ENCODE measurements around the gene CYP26B1. TPM values are rescaled to one million over a fixed set of nuclear protein-coding genes. Genes with fewer than 3 reads are reported as not detected.
A peak's percentile ranks its signal among the peaks of the same experiment; 100 is the strongest.

The CYP26B1 gene
- total RNA-seq, 1 experiment from 2014 or later, result 0.20 TPM

- Histone ChIP-seq H2BK5ac (ENCODE audit: insufficient read length, low read length) (no peak overlapping the region), H2BK15ac (ENCODE audit: low read depth, low read length) (no peak overlapping the region), H2AFZ (ENCODE audit: low read length) (no peak overlapping the region), H4K5ac (ENCODE audit: insufficient read length, low read depth, low read length) (no peak overlapping the region), H2AK5ac (ENCODE audit: insufficient read length, low read length) (no peak overlapping the region), H4K8ac (replicated peaks; ENCODE audit: insufficient read length, low read depth, low read length) (no peak overlapping the region), H3K79me2 (ENCODE audit: insufficient read depth, low read length) (no peaks in the 10 kb centered on the region), H3K14ac (ENCODE audit: insufficient read depth, low read length) (no peak overlapping the region; the same call in 1 of the 2 replicates), H3K9ac (ENCODE audit: extremely low read depth, insufficient read length, low read length) (no peak overlapping the region), H3K27ac (ENCODE audit: insufficient read length, low read depth, low read length) (no peak overlapping the region), H3K23me2 (ENCODE audit: insufficient read length, low read depth, low read length, poor library complexity, severe bottlenecking) (peaks cover 7% of the 10 kb centered on the region), H3K9me3 (ENCODE audit: control insufficient read depth, low read depth, low read length) (no peaks in the 10 kb centered on the region), H2BK20ac (ENCODE audit: low read depth, low read length, poor library complexity, severe bottlenecking) (no peak overlapping the region), H4K91ac (ENCODE audit: insufficient read length, low read depth, low read length) (no peak overlapping the region), H3T11ph (ENCODE audit: low read length) (no peak overlapping the region), H3K4me2 (ENCODE audit: insufficient read depth, insufficient read length, low read length) (no peak overlapping the region), H3K27me3 (ENCODE audit: insufficient read depth, low read length) (peaks cover 27% of the 10 kb centered on the region; the same call in 1 of the 2 replicates), H3K4ac (ENCODE audit: low read depth, low read length) (no peak overlapping the region), H3K23ac (ENCODE audit: insufficient read length, low read depth, low read length) (no peak overlapping the region), H3K4me1 (ENCODE audit: insufficient read depth, low read length) (no peaks in the 10 kb centered on the region), H4K20me1 (ENCODE audit: control insufficient read depth, insufficient read depth, insufficient read length) (peaks cover 5% of the 10 kb centered on the region), H3K79me1 (ENCODE audit: insufficient read depth, low read depth, low read length, poor library complexity, severe bottlenecking) (no peaks in the 10 kb centered on the region), H2BK120ac (ENCODE audit: low read depth, low read length, poor library complexity, severe bottlenecking) (no peak overlapping the region), H3K18ac (ENCODE audit: insufficient read length, low read depth, low read length) (no peak overlapping the region), H2BK12ac (ENCODE audit: insufficient read length, low read depth, low read length) (no peak overlapping the region), H3K56ac (ENCODE audit: insufficient read length, low read depth, low read length) (no peak overlapping the region)
- no peaks in the 10 kb centered on the region; a peak in 1 of 7 replicates for H3K36me3 Mint-ChIP-seq (ENCODE audit: insufficient read depth in 1 of 3, low read depth in 3 of 3)
- H3K27ac Mint-ChIP-seq, result no peak overlapping the region
- H3K9me3 Mint-ChIP-seq, result peaks cover 0 to 3% of the 10 kb centered on the region in 2 experiments; a peak in 1 of 5 replicates
- H3K27me3 Mint-ChIP-seq (ENCODE audit: low read depth), result peaks cover 77% of the 10 kb centered on the region
- no peak overlapping the region; a peak in 1 of 5 replicates for H3K4me3 Mint-ChIP-seq
- peak; percentile 27 for DNase-seq
- no peak for TF ChIP-seq CTCF (conservative IDR thresholded peaks at IDR 0.05)
- H3K4me1 Mint-ChIP-seq, result peaks cover 14 to 21% of the 10 kb centered on the region in 2 experiments
- no CpG with 5 or more reads among the region's 18 CpGs for WGBS (ENCODE audit: extremely low coverage, insufficient read length, low lambda C conversion rate)
Measured at GRCh38 chr2:72153026-72153791, 5.5 kb upstream of the CYP26B1 start.
